ENCODE measurements around the gene HS6ST3.

HS6ST3 gene

DNA sequence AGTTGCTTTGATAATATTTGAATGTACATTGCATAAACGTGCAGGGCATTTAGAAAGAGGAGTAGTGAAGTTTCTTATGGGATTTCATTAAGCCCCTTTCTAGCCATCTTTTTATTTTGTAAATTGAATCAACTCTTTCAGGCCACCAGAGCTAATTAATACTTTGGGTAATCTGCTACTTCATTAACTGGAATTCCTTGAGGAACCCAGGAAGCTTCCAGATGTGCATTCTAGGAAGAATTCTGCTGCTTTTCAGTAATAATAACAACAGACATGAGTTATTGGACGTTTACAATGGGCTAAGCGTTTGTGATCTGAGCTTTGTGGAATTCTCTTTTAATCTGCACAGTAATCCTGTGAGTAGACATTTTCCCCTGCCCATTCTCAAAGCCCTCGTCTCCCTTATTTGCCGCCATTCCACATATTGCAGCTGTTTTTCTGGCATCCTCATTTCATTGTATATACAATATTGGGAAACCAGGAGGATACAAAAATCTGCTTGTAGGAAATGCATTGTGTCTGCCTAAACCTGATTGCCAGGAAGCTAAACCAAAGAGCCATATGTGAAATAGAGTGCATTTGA lies 103.9 kb downstream of the HS6ST3 start:
- DNase-seq (ENCODE audit: low read depth), result no peak
- TF ChIP-seq, protein P1, sequence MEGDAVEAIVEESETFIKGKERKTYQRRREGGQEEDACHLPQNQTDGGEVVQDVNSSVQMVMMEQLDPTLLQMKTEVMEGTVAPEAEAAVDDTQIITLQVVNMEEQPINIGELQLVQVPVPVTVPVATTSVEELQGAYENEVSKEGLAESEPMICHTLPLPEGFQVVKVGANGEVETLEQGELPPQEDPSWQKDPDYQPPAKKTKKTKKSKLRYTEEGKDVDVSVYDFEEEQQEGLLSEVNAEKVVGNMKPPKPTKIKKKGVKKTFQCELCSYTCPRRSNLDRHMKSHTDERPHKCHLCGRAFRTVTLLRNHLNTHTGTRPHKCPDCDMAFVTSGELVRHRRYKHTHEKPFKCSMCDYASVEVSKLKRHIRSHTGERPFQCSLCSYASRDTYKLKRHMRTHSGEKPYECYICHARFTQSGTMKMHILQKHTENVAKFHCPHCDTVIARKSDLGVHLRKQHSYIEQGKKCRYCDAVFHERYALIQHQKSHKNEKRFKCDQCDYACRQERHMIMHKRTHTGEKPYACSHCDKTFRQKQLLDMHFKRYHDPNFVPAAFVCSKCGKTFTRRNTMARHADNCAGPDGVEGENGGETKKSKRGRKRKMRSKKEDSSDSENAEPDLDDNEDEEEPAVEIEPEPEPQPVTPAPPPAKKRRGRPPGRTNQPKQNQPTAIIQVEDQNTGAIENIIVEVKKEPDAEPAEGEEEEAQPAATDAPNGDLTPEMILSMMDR (IDR thresholded peaks at IDR 0.05; ENCODE audit: low read depth, low read length, missing control alignments), result no peak
- H3K4me3 ChIP-seq (ENCODE audit: low read depth, low read length), result no peak overlapping the region
- in situ Hi-C loops (cut with HindIII; ENCODE audit: low sequenced_read_pairs), result no loop called here

GRCh38 chr13:96198038-96198437 lies 108.1 kb downstream of the HS6ST3 start:
- no peak for DNase-seq (ENCODE audit: low read depth)
- no peak overlapping the region for H3K4me3 ChIP-seq (ENCODE audit: low read depth, low read length)
- TF ChIP-seq, protein P1 (IDR thresholded peaks at IDR 0.05; ENCODE audit: low read depth, low read length, missing control alignments), result no peak
- in situ Hi-C loops (cut with HindIII; ENCODE audit: low sequenced_read_pairs), result no loop called here

- no peak for DNase-seq (ENCODE audit: low read depth)
- TF ChIP-seq, protein P1 (IDR thresholded peaks at IDR 0.05; ENCODE audit: low read depth, low read length, missing control alignments), result no peak
- H3K4me3 ChIP-seq (ENCODE audit: low read depth, low read length), result no peak overlapping the region
- in situ Hi-C loops (cut with HindIII; ENCODE audit: low sequenced_read_pairs), result no loop called here
Measured at GRCh38 chr13:96199315-96199714, 109.4 kb downstream of the HS6ST3 start.

GRCh38 chr13:96200810-96201209 lies 110.9 kb downstream of the HS6ST3 start:
- TF ChIP-seq, protein P1 (IDR thresholded peaks at IDR 0.05; ENCODE audit: low read depth, low read length, missing control alignments), result no peak
- no peak for DNase-seq (ENCODE audit: low read depth)
- H3K4me3 ChIP-seq (ENCODE audit: low read depth, low read length), result no peak overlapping the region
- in situ Hi-C loops (cut with HindIII; ENCODE audit: low sequenced_read_pairs), result no loop called here

DNA sequence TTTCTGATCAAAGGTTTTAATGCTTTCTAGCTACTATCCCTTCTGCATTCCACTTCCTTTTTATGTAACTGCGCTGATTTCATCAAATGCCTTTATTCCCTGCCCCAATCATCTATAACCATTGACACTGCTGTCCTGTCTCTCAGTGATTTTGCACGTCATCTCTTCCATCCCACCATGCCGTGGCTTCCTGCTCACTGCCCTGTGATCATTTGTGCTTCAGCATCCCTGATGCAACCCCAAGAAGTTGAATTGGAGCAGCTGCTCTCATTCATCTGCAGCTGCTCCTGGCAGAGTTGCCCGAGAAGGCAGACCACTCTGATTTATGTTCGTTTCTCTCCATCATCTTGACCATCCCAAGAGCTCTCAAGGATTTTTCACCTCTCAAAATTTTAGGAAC lies 112.4 kb downstream of the HS6ST3 start:
- TF ChIP-seq, protein P1 (IDR thresholded peaks at IDR 0.05; ENCODE audit: low read depth, low read length, missing control alignments), result no peak
- in situ Hi-C loops (cut with HindIII; ENCODE audit: low sequenced_read_pairs), result no loop called here
- no peak overlapping the region for H3K4me3 ChIP-seq (ENCODE audit: low read depth, low read length)
- no peak for DNase-seq (ENCODE audit: low read depth)

DNA sequence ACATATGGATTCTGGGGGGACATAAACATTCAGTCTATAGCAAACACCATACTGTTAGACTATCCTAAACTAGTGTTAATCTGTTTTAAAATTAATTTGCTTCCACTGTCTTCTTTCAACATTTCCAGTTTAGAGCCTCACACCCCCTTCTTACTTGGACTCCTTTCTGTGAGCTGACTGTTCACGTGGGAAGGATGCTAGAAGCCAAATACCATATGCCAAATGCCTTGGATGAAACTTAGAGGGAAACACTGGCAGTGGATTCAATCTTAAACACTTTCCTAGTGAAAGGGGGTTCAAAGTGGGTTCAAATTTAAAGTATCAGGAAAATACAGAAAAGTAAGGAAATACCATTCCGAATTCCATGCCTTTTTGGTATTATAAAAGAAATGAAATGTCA lies 113.6 kb downstream of the HS6ST3 start:
- no peak overlapping the region for H3K4me3 ChIP-seq (ENCODE audit: low read depth, low read length)
- TF ChIP-seq, protein P1 (IDR thresholded peaks at IDR 0.05; ENCODE audit: low read depth, low read length, missing control alignments), result no peak
- no peak for DNase-seq (ENCODE audit: low read depth)
- in situ Hi-C loops (cut with HindIII; ENCODE audit: low sequenced_read_pairs), result no loop called here
